ENCODE results near the gene HSDL2.
"Not testable (repeated sequence)": the region's sequence is repeated elsewhere in the genome, so short reads cannot be mapped to it uniquely, and the experiment has no call there.

The HSDL2 gene

DNA sequence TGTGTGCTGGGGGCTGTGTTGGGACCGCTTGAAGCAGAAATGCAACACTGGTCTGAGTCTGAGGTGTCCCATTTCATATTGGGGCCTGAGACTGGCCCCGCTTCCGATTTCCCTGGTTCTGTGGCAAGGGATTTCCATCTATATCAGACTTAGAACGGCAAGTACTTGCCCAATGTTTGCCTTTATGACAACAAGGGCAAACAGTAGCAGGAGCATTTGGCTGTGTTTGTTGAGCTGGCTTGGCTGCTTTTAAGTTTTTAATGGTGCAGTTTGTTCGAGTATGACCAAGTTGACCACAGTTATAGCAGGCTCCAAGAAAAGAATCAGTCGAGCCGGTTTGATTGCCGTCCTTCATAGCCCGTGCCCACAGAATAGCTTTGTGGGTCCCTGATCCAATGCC lies 17.0 kb downstream of the HSDL2 start:
- no peak for DNase-seq (ENCODE audit: low read depth)

DNA sequence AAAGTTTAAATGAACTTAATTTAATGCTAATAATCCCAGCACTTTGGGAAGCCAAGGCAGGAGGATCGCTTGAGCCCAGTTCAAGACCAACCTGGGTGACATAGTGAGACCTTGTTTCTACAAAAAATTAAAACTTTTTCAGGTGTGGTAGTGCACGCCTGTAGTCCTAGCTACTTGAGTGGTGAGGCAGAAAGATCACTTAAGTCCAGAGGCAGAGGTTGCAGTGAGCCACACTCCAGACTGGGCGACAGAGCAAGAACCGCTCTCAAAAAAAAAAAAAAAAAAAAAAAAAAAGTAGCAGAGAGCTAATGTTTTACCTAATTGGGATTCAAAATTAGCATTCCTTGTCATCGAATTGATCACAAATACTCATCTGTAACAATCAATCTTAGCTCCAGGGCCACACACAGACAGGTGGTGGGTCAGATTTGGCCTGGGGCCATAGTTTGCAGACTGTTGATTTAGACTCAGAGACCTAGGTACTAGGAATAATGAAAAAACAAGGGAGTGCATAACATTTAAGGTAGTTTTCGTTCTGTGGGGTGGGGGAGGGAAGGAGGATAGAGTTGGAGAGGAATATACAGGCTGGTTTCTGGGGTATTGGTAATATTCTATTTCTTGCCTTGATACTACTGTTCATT lies 21.4 kb downstream of the HSDL2 start:
- no peak for DNase-seq (ENCODE audit: low read depth)

DNA sequence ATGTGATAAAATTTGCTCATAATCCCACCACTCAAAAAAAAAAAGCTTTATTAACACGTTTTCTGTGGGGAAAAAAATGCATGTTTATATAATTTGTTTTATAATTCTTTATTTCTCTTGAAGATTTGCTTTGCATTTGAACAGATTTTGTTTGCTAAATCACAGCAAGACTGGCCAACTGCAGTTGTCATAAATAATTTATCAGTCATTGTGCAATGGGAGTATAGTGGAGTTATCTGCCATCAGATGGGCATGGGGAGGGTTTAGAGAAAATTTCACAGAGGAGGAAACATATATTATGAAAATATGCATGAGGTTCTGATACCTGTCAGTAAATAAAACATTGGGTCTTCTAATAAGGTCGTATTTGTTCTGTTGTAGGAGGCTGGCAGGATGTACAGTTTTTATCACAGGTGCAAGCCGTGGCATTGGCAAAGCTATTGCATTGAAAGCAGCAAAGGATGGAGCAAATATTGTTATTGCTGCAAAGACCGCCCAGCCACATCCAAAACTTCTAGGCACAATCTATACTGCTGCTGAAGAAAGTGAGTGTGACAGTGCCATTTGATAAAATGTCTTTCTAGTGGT lies 23.8 kb downstream of the HSDL2 start:
- DNase-seq (ENCODE audit: low read depth): peak; percentile 18

DNA sequence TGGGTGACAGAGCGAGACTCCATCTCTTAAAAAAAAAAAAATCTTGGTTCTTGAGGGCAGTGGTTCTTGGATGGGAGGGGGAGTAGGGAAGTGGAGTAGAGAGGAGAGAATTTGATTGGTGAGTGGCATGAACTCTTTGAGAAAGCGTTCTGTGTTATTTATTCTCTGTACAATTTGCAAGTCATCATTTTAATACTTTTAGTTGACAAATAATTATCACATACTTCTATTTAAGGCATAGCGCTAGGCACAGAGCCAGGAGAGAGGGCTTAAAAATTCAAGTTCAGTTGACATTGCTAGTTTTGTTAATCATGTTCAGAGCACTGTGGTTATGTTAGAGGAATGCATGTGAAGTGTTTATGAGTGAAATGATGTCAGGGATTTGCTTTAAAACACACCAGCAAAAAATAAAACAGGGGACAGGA lies 24.6 kb downstream of the HSDL2 start:
- DNase-seq (ENCODE audit: low read depth): peak; percentile 45

DNA sequence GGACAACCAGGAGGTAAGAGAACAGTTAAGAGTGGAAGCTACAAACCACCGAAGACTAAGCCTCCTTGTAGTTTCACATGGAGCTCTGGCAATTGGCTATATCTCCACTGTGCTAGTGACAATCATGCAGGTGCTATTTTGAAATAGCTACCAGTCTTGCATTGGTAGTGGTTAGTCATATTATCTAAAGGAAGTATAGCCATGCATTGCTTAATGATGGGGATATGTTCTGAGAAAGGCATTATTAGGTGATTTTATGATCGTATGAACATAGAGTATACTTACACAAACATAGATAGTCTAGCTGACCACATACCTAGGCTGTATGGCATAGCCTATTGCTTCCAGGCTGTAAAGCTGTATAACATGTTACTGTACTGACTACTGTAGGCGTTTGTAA lies 28.4 kb downstream of the HSDL2 start:
- no peak for DNase-seq (ENCODE audit: low read depth)

DNA sequence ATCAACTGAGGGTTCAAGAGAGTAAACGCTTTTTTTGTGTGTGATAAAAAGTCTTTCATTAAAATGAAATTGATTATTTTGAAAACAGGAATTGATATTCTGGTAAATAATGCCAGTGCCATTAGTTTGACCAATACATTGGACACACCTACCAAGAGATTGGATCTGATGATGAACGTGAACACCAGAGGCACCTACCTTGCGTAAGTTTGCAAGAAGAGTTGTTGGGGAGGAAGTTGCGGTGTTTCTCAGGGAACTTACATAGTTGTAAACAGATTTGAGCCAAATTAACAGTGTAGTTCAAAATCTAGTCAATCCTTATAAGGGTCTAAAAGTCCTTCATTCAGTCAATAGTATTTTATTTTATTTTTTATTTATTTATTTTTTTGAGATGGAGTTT lies 28.9 kb downstream of the HSDL2 start:
- DNase-seq (ENCODE audit: low read depth): no peak

DNA sequence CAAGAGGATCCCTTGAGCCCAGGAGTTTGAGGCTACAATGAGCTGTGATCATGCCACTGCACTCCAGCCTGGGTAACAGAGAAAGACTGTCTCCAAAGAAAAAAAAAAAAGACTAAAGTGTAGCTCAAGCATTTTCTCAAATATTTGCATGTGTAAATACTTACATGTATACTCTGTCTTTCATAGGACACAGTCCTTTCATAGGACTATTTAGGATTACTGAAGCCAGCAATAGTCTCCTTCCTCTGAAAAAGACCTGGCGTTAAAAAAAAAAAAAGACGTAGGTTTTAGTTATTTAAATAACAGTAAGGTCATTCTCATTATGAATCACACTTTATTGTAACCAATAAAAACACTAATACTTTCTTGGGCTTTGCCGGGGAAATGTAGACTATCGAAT lies 29.9 kb downstream of the HSDL2 start:
- no peak for DNase-seq (ENCODE audit: low read depth)

DNA sequence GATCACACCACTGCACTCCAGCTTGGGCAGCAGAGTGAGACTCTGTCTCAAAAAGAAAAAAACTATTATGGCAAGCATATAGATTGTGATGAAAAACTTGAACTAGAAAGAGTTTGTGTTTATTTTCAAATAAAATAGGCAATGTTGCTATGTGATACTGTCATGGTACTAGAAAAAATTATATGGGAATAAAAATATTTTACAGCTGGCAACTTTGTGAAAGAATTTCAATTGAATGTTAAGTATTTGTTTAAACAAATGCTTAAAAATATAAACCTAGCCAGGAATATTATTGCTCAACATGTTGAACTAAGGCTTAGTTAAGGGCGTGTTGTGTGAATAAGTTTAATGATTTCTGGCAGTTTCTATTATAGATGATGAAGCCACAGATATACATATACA lies 31.7 kb downstream of the HSDL2 start:
- DNase-seq (ENCODE audit: low read depth): no peak

DNA sequence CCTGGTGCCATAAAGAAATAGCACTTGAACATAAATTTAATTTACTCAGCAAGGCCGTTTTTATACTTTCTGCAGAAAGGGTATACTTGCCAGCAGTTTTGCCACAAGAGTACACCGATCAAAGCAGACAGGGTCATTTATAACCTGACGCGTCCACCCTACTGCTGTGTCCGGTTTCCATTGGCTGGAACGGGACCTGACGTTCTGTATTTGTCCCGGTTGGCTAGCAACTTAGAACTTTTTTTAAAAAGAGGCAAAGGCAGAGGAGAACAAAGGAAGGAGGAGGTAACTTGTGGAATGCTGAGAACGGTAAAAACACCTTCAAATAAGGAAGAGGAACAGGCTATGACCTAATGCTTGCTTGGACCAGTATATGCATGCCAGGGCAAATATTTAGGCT lies 33.8 kb downstream of the HSDL2 start:
- not testable (repeated sequence) for DNase-seq (ENCODE audit: low read depth)

DNA sequence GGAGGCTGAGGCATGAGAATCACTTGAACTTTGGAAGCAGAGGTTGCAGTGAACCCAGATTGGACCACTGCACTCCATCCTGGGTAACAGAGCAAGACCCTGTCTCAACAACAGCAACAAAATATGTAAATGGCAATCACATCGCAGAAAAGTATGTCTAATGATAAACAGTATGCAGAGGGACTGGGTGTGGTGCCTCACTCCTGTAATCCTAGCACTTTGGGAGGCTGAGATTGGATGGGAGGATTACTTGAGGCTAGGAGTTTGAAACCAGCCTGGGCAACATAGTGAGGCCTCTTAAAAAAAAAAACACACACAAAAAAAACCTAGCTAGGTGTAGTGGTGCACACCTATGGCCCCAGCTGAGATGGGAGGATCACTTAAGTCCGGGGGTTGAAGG lies 40.3 kb downstream of the HSDL2 start:
- DNase-seq (ENCODE audit: low read depth): no peak

DNA sequence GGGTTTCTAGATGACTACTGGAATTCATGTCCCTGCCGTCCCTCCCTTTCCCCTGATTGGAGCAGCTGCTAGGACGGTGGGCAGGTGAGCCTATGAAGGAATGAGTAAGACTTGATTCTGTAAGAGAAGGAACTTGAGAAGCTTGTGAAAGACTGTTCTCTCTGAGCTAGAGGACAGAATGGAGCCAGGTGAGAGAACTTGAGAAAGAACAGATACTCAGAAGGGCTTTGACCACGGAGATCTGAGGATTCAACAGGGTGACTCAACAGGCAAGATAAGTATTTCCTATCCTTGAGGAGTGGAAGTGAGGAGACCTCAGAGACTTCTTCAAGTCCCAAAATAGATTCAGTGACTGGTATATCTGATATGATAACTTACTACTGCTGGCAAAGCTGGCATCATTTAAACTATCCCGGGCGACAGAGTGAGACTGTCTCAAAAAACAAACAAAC lies 41.9 kb downstream of the HSDL2 start:
- peak; percentile 89 for DNase-seq (ENCODE audit: low read depth)

DNA sequence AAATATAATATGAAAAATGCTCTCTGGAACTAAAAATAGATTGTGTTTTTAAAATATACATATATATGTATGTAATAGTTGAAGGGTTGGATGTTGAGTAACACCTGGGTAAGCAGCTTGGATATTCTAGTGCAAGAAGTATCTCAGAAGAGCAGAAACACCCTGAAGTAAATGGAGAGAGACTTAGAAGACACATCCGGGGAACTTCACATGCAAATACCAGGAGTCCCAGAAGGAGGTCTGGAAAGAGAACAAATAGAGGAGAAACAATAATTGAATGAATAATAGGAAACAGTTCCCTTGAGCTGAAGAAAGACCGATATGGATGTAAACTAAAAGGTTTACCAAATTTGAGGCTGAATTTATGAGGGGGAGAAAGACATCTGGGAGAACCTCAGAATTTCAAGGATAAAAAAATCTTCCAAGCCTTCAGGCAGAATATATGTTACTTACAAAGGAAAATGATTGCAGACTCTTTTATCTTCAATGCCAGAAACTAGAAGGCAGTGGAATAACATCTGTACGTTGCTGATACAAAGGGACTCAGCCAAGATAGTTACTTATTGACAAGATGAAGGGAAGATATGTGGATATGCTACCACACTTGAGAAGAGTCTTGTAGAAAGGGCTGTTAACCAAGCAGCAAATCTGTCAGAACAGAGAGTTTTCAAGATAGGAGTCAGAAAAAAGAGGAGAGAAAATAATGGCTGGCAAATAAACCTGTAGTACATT lies 42.7 kb downstream of the HSDL2 start:
- DNase-seq (ENCODE audit: low read depth): no peak

DNA sequence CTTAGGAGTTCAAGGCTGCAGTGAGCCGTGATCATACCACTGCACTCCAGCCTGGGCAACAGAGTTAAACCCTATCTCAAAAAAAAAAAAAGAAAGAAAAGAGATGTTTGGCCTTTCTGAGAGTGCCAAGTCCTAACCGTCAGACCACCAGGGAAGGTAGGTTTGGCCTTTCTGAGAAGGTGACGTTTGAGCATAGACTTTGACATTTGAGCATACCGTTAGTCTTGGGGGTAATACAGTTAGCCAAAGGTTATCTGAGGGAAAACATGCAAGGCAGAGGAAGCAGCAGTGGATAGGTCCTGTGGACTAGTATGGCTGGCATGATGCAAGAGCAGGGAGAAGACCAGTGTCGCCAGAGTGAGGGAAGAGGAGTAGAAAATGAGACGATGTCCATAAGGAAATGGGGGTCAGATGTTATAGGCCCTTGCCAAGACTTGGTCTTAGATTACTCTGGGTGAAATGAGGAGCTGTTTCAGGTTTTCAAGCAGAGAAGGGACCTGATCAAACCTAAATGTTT lies 50.2 kb downstream of the HSDL2 start:
- DNase-seq (ENCODE audit: low read depth): no peak

DNA sequence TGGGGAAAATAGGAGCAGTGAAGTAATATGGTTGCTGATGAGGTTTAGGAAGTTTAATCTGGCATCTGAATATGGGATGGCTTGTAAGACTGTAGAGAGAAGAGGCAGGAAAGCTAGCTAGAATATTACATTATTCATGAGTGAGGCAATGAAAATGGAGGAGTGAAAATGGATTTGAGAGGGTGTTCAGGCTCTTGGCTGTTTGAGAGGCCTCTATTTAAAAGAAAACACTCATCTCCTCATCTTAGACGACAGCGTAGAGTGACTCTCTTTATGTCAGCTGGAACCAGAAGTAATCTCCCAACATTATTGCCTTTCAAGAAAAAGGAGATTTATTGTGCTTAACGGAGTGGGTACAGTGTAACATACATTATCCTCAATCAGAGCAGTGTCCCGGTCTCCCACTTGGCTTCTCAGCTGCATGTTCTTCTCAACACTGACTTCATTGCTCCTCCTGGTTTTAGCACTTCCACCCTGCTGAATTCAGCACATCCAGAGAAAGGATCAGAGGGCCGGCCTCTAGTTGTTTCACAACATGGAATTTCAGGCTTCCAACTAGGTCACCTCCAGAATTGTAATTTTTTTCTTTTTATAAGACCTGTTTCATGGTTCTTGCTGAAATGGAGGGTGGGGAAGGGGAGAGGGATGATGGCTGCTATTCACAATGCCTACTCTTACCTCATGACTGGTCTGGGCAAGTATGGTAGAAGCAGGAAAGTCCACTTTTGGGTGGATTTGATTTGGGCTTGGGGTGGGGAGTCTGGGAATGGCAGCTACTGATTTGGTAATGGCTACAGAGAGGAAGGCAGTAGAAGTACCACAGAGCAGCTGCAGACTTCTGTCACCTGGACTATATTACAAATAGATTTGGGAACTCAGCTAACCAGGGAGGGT lies 53.8 kb downstream of the HSDL2 start:
- DNase-seq (ENCODE audit: low read depth): no peak

DNA sequence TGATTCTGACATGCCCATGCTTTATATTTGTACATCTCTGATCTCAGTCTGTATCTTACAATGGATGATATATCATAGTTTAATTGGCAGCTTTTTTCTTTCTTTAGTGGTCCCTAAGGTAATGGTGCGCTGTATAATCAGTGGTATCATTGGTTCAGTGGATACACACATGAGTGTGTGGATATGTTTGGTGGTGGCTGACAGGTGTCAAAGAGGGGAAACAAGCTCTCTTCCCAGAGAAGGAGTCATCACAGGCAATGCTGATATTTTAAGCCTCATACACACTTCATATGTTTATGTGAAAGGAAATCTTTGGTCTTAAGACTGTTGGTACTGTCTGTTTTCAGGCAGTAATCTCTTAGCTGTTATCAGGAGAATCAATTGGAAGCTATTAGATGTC lies 54.6 kb downstream of the HSDL2 start:
- DNase-seq (ENCODE audit: low read depth): no peak

DNA sequence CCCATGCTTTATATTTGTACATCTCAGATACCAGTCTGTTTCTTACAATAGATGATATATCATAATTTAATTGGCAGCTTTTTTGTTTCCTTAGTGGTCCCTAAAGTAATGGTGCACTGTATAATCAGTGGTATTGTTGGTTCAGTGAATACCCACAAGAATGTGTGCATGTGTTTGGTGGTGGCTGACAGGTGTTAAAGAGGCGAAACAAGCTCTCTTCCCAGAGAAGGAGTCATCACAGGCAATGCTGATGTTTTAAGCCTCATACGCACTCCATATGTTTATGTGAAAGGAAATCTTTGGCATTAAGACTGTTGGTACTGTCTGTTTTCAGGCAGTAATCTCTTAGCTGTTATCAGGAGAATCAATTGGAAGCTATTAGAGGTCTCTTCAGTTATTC lies 57.5 kb downstream of the HSDL2 start:
- no peak for DNase-seq (ENCODE audit: low read depth)

DNA sequence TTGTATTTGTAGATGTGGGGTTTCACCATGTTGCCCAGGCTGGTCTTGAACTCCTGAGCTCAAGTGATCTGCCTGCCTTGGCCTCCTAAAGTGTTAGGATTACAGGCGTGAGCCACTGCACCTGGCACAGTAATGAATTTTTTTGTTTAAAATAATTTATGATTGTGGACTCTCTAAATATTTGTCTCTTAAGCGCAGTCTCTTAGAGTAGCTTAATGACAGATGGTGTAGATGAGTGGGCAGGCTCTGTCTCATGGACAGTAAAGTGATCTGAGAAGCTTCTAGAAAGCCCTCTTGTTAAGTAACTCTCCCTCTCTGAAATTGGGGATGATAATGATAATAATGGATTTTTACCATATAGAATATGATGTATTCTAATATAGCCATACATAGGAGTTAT lies 59.3 kb downstream of the HSDL2 start:
- DNase-seq (ENCODE audit: low read depth): no peak

DNA sequence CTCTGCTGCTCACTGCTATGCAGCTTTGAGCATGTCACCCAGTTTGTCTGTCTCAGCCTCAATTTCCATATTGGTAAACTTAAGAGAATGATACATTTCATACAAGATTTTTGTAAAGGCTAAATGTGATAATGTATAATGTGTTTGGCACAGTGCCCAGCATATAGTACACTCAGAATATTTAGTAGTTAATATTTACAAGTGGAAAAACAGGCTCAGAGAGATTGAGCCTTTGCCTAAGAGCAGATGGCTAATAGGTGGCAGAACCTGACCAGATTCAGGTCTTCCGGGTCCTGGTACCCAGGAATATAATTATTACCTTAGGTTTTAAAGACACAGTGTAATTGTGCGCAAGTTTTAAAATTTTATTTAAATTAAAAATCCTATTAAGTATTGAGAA lies 59.9 kb downstream of the HSDL2 start:
- DNase-seq (ENCODE audit: low read depth): no peak

DNA sequence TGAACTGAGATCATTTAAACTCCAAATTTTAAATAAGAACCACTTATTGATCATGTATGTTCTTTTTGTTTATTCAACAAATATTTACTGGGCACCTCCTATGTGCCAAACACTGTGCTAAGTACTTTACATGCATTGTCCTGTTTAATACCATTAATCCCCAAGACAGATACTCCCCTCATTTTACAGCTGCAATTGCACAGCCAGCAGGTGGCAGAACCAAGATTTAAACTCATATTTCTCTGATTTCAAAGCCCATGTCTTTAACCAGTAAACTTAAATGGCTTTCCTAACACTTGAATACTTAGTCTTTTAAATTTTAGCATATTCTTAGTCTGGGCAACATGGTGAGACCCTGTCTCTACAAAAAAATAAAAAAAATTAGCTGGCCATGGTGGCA lies 63.3 kb downstream of the HSDL2 start:
- peak; percentile 13 for DNase-seq (ENCODE audit: low read depth)

DNA sequence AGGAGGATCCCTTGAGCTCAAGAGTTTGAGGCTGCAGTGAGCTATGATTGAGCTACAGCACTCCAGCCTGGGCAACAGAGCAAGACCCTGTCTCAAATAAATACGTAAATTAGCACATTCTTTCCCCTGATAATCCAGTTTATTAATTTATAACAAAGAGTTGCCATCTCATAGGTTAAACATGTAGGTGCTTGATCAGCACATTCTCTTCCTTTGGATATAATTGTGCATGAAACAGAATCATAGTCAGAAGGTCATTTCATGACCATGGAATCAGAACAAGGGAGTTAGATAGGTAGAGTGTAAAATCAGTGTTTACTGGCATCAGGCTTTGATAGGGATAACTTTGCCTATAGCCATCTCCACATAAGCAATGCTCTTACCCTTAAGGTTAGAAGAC lies 63.7 kb downstream of the HSDL2 start:
- no peak for DNase-seq (ENCODE audit: low read depth)

DNA sequence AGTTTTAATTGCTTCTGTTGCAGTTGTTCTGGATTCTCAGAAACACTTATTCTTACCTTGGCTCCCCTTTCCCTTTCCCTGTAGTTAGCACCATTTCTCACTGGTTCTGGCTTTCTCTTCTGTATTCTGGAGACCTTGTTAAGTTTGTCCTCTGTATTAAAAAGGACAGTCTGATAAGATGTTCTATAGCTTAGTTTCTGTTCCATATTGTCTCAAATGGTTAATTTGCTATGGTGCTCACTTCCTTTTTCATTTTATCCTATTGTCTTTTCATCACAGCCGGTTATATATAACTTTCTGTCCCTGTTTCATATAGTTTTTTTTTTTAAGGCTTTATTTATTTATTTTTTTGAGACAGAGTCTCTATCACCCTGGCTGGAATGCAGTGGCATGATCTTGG lies 65.3 kb downstream of the HSDL2 start:
- DNase-seq (ENCODE audit: low read depth): no peak

DNA sequence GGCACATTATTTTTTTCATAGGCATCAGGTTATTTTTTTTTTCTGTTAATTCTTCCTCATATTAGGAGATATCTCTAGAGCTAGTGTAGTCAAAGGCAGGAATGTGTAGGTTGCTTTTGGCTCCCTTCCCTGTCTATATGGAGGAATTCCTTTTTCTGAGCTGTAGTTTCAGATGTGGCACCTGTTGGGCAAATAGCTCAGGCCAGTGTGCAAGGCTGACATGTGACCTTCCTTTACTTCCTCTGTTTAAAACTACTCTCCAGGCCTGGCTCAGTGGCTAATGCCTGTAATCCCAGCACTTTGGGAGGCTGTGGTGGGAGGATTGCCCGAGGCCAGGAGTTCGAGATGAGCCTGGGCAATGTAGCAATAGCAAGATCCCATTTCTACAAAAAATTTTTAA lies 66.2 kb downstream of the HSDL2 start:
- DNase-seq (ENCODE audit: low read depth): no peak
